ENCODE measurements around the gene DENND2C.

DENND2C gene

GRCh38 chr1:114545796-114546195 lies 124.1 kb downstream of the DENND2C start:
- DNase-seq (ENCODE audit: low read depth): no peak

- DNase-seq (ENCODE audit: low read depth): no peak
These were observed 124.5 kb downstream of the DENND2C start for GRCh38 chr1:114545315-114545714.

GRCh38 chr1:114540821-114541220 lies 129.0 kb downstream of the DENND2C start:
- no peak for DNase-seq (ENCODE audit: low read depth)

DNA sequence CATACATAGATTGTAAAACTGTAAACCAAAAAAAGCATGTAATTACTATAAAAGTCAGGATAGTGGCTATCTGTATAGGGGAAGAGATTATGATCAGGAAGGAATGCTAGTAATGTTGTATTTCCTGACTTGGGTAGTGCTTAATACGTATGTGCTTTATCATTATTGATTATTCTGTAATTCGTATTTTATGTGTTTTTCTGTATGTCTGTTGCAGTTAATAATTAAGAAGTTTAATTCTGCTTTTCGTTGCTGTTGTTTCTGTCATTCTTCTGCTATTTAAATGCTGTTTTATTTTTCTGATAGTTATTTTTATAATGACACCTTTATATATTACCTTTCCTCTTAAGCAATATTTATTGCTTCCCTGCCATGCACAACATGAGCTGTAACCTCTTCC lies 129.6 kb downstream of the DENND2C start:
- DNase-seq (ENCODE audit: low read depth): no peak

DNA sequence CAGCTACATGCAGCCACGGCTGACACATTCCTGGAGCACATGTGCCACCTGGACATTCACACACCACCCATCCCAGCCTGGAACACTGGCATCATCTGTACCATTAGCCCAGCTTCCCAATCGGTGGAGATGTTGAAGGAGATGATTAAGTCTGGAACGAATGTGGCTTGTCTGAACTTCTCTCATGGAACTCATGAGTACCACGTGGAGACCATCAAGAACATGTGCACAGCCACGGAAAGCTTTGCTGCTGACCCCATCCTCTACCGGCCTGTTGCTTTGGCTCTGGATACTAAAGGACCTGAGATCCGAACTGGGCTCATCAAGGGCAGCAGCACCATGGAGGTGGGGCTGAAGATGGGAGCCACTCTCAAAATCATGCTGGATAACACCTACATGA lies 133.8 kb downstream of the DENND2C start:
- no peak for DNase-seq (ENCODE audit: low read depth)

DNA sequence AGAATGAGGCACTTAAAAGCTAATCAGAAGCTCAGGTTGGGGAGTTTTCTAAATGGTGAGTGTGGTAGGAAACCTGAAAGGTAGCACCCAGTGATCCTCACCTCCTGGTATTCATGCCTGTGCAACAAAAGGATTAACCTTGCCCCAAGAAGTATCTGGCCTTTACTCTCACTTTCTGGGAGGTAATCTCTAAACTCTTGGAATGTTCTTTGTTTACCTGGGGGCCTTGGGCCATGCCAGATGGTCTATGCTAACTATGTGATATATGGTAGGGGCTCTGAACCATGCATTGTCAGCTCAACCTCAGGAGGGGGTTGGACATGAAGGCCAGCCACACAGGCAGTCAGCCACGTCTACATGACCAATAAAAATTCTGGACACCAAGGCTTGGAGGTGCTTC lies 134.4 kb downstream of the DENND2C start:
- no peak for DNase-seq (ENCODE audit: low read depth)

Measured in activated T-cell treated with anti-CD3 and anti-CD28 coated beads for 48 hours (primary cell).